Measurements from ENCODE around the gene PARVA. TPM values are rescaled to one million over a fixed set of nuclear protein-coding genes. Genes with fewer than 3 reads are reported as not detected.

PARVA gene
- total RNA-seq, 2 experiments from 2014 or later, result not detected

GRCh38 chr11:12483604-12484003 lies 106.2 kb downstream of the PARVA start:
- H3K4me1 ChIP-seq (ENCODE audit: insufficient read depth, low read length, poor library complexity, severe bottlenecking), result no peaks in the 10 kb centered on the region
- H3K4me2 ChIP-seq (ENCODE audit: low read length), result no peak overlapping the region
- ChIA-PET CTCF (ENCODE audit: unreplicated experiment) (no interaction called here), POLR2A (no interaction called here)
- TF ChIP-seq EZH2phosphoT487 (IDR thresholded peaks at IDR 0.05; ENCODE audit: borderline replicate concordance, low read depth, low read length), result no peak
- no peak for TF ChIP-seq CTCF (conservative IDR thresholded peaks at IDR 0.05; ENCODE audit: low read length)
- H3K27ac ChIP-seq (ENCODE audit: low read depth, low read length, poor library complexity, severe bottlenecking), result no peak overlapping the region
- H3K9me3 ChIP-seq (ENCODE audit: low read length), result 0 out of 2 replicates have a peak, but pooled peaks cover 2% of the 10 kb centered on the region
- H3K9me2 ChIP-seq (ENCODE audit: insufficient read depth, low read length), result no peaks in the 10 kb centered on the region
- H3K79me2 ChIP-seq (ENCODE audit: insufficient read depth, low read depth, low read length), result no peaks in the 10 kb centered on the region
- no peak overlapping the region for H2AFZ ChIP-seq (ENCODE audit: low read length)
- H3K4me3 ChIP-seq (ENCODE audit: low read depth, low read length, poor library complexity, severe bottlenecking), result no peak overlapping the region
- DNase-seq (ENCODE audit: low spot score), result no peak
- no TSS peak for BruUV-seq (replicated peaks)
- H4K20me1 ChIP-seq (ENCODE audit: insufficient read depth, low read length), result no peaks in the 10 kb centered on the region
- intact Hi-C loops (cut with micrococcal nuclease; ENCODE audit: unreplicated experiment), result no loop called here
- H3K36me3 ChIP-seq (ENCODE audit: insufficient read depth, low read length), result no peaks in the 10 kb centered on the region

GRCh38 chr11:12485328-12485727 lies 108.0 kb downstream of the PARVA start:
- DNase-seq (ENCODE audit: low spot score), result no peak
- Histone ChIP-seq H4K20me1 (ENCODE audit: insufficient read depth, low read length) (no peaks in the 10 kb centered on the region), H3K4me1 (ENCODE audit: insufficient read depth, low read length, poor library complexity, severe bottlenecking) (no peaks in the 10 kb centered on the region), H2AFZ (ENCODE audit: low read length) (no peak overlapping the region), H3K79me2 (ENCODE audit: insufficient read depth, low read depth, low read length) (no peaks in the 10 kb centered on the region), H3K36me3 (ENCODE audit: insufficient read depth, low read length) (no peaks in the 10 kb centered on the region), H3K4me2 (ENCODE audit: low read length) (no peak overlapping the region), H3K4me3 (ENCODE audit: low read depth, low read length, poor library complexity, severe bottlenecking) (no peak overlapping the region), H3K9me3 (ENCODE audit: low read length) (0 out of 2 replicates have a peak, but pooled peaks cover 5% of the 10 kb centered on the region), H3K9me2 (ENCODE audit: insufficient read depth, low read length) (no peaks in the 10 kb centered on the region), H3K27ac (ENCODE audit: low read depth, low read length, poor library complexity, severe bottlenecking) (no peak overlapping the region)
- no TSS peak for BruUV-seq (replicated peaks)
- no peak for TF ChIP-seq EZH2phosphoT487 (IDR thresholded peaks at IDR 0.05; ENCODE audit: borderline replicate concordance, low read depth, low read length)
- peak; percentile 46 for TF ChIP-seq CTCF (conservative IDR thresholded peaks at IDR 0.05; ENCODE audit: low read length)
- ChIA-PET CTCF (ENCODE audit: unreplicated experiment) (no interaction called here), POLR2A (no interaction called here)
- intact Hi-C loops (cut with micrococcal nuclease; ENCODE audit: unreplicated experiment), result no loop called here

GRCh38 chr11:12489246-12489772 lies 111.9 kb downstream of the PARVA start:
- no peaks in the 10 kb centered on the region for H3K9me2 ChIP-seq (ENCODE audit: insufficient read depth, low read length)
- no peak overlapping the region for H3K27ac ChIP-seq (ENCODE audit: low read depth, low read length, poor library complexity, severe bottlenecking)
- TF ChIP-seq CTCF (conservative IDR thresholded peaks at IDR 0.05; ENCODE audit: low read length) (no peak), EZH2phosphoT487 (IDR thresholded peaks at IDR 0.05; ENCODE audit: borderline replicate concordance, low read depth, low read length) (no peak)
- no peaks in the 10 kb centered on the region for H4K20me1 ChIP-seq (ENCODE audit: insufficient read depth, low read length)
- BruUV-seq (replicated peaks), result no TSS peak
- H3K79me2 ChIP-seq (ENCODE audit: insufficient read depth, low read depth, low read length), result no peaks in the 10 kb centered on the region
- no peak overlapping the region for H3K4me3 ChIP-seq (ENCODE audit: low read depth, low read length, poor library complexity, severe bottlenecking)
- intact Hi-C loops (cut with micrococcal nuclease; ENCODE audit: unreplicated experiment), result no loop called here
- no peak overlapping the region for H3K4me2 ChIP-seq (ENCODE audit: low read length)
- H2AFZ ChIP-seq (ENCODE audit: low read length), result no peak overlapping the region
- H3K9me3 ChIP-seq (ENCODE audit: low read length), result 0 out of 2 replicates have a peak, but pooled peaks cover 5% of the 10 kb centered on the region
- ChIA-PET CTCF (ENCODE audit: unreplicated experiment) (no interaction called here), POLR2A (interaction anchor here (0.5 to 0.9 kb wide), 2 partner anchors 42 to 241 kb away, joined by 4 read pairs; no protein-coding TSS in a partner anchor)
- H3K4me1 ChIP-seq (ENCODE audit: insufficient read depth, low read length, poor library complexity, severe bottlenecking), result no peaks in the 10 kb centered on the region
- no peaks in the 10 kb centered on the region for H3K36me3 ChIP-seq (ENCODE audit: insufficient read depth, low read length)
- no peak for DNase-seq (ENCODE audit: low spot score)
